ENCODE results near the gene MTA2.

- TF ChIP-seq, protein P1, sequence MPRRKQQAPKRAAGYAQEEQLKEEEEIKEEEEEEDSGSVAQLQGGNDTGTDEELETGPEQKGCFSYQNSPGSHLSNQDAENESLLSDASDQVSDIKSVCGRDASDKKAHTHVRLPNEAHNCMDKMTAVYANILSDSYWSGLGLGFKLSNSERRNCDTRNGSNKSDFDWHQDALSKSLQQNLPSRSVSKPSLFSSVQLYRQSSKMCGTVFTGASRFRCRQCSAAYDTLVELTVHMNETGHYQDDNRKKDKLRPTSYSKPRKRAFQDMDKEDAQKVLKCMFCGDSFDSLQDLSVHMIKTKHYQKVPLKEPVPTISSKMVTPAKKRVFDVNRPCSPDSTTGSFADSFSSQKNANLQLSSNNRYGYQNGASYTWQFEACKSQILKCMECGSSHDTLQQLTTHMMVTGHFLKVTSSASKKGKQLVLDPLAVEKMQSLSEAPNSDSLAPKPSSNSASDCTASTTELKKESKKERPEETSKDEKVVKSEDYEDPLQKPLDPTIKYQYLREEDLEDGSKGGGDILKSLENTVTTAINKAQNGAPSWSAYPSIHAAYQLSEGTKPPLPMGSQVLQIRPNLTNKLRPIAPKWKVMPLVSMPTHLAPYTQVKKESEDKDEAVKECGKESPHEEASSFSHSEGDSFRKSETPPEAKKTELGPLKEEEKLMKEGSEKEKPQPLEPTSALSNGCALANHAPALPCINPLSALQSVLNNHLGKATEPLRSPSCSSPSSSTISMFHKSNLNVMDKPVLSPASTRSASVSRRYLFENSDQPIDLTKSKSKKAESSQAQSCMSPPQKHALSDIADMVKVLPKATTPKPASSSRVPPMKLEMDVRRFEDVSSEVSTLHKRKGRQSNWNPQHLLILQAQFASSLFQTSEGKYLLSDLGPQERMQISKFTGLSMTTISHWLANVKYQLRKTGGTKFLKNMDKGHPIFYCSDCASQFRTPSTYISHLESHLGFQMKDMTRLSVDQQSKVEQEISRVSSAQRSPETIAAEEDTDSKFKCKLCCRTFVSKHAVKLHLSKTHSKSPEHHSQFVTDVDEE (CRISPR knock-in tag; IDR thresholded peaks at IDR 0.05), result no peak
- no peak for TF ChIP-seq PATZ1 (CRISPR knock-in tag; IDR thresholded peaks at IDR 0.05; ENCODE audit: borderline replicate concordance)
- TF ChIP-seq, protein P2, sequence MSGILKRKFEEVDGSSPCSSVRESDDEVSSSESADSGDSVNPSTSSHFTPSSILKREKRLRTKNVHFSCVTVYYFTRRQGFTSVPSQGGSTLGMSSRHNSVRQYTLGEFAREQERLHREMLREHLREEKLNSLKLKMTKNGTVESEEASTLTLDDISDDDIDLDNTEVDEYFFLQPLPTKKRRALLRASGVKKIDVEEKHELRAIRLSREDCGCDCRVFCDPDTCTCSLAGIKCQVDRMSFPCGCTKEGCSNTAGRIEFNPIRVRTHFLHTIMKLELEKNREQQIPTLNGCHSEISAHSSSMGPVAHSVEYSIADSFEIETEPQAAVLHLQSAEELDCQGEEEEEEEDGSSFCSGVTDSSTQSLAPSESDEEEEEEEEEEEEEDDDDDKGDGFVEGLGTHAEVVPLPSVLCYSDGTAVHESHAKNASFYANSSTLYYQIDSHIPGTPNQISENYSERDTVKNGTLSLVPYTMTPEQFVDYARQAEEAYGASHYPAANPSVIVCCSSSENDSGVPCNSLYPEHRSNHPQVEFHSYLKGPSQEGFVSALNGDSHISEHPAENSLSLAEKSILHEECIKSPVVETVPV (CRISPR knock-in tag; IDR thresholded peaks at IDR 0.05), result no peak
- no peak for TF ChIP-seq TOX (CRISPR knock-in tag; IDR thresholded peaks at IDR 0.05; ENCODE audit: borderline replicate concordance)
- no peak for TF ChIP-seq ISL1 (CRISPR knock-in tag; IDR thresholded peaks at IDR 0.05)
- no peak for TF ChIP-seq RARB (CRISPR knock-in tag; IDR thresholded peaks at IDR 0.05)
- no peak for TF ChIP-seq ZFP30 (CRISPR knock-in tag; IDR thresholded peaks at IDR 0.05)
- TF ChIP-seq TCF4 (CRISPR knock-in tag; IDR thresholded peaks at IDR 0.05; ENCODE audit: borderline replicate concordance), result no peak
- no peak for TF ChIP-seq ESRRG (CRISPR knock-in tag; IDR thresholded peaks at IDR 0.05)
- TF ChIP-seq BACH2 (CRISPR knock-in tag; IDR thresholded peaks at IDR 0.05; ENCODE audit: borderline replicate concordance), result no peak
- TF ChIP-seq ARNTL (CRISPR knock-in tag; IDR thresholded peaks at IDR 0.05; ENCODE audit: borderline replicate concordance, low read depth), result no peak
- TF ChIP-seq GLIS3 (CRISPR knock-in tag; IDR thresholded peaks at IDR 0.05), result no peak
Observed at GRCh38 chr11:62605902-62606301, 4.2 kb upstream of the MTA2 start.

All from SK-N-SH treated with all-trans-retinoic acid at 6 μM for 48 hours (cell line).